GM12891 (cell line): ENCODE data around the gene MED13L.

Experiments used
- SPI1 ChIP-seq: IDR thresholded peaks from 2 replicates; pipeline ENCODE4 v1.6.1; 2011; ENCODE audit warnings: low read depth, low read length, control low read depth
- TAF1 ChIP-seq: IDR thresholded peaks from 2 replicates; pipeline ENCODE4 v1.6.1; 2011; ENCODE audit warnings: low read depth, low read length, control low read depth

DNA sequence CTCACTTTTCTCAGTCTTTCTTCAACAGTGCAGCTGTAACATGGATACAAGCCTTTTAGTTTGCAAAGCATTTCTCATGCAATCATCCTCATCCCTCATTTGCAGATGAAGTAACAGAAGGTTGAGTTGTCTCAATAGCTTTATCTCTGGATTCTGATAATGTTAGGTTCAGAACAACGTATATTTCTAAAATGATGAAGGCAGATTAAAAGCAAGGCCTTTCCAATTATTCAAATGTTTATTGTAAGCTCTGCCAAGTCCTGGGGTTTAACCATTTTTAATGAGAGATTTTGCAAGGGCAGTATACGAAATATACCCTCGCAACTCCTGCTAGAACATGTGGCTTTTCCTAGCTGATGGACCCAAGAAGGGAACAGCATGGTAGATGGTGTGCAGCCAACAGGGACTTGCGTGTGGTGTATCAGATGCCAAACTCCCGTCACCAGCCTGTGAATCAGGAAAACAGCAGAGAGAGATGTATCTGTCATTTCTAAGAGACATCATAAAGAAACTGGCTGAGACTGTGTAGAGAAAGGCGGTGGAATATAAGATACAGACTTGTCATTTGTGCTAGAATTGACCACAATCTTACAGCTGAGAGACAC, 319.7 kb downstream of the MED13L start:
- TF ChIP-seq TAF1 (no peak), SPI1 (no peak)
